COR-L47 (cell line): ENCODE data around the gene DOHH.

Experiments
- DNase-seq: peaks from one replicate; lab custom pipeline; 2025; lab: John Stamatoyannopoulos, UW

DOHH gene

GRCh38 chr19:3441986-3442329 is 58.5 kb downstream of the DOHH start:
- DNase-seq, result no peak

GRCh38 chr19:3441089-3441985 is 59.1 kb downstream of the DOHH start:
- DNase-seq, result no peak
